Adrenal gland (tissue), 12 donors: ENCODE results near the gene TMEM132C. TPM values are rescaled to one million over a fixed set of nuclear protein-coding genes. Genes with fewer than 3 reads are reported as not detected.
"Not testable (repeated sequence)": the region's sequence is repeated elsewhere in the genome, so short reads cannot be mapped to it uniquely, and the experiment has no call there.

ENCODE experiments used
- DNase-seq, 7 donors: peaks; one replicate each; pipeline ENCODE4 v3.0.0-alpha.2; 2019 to 2020
- H3K27ac ChIP-seq, 5 donors: fragments of 200-600 bp; sonication (generic) in 4 of 5; 1 replicate in 3 of 5; 2 replicates in 2 of 5; pipeline versions ENCODE4 v1.5.1 to v1.8.0; 2016 to 2020; ENCODE audit warnings: mild to moderate bottlenecking in 1 of 5
- H3K27me3 ChIP-seq: fragments of 200-600 bp; 2 replicates; pipeline ENCODE4 v1.8.0; 2021
- H3K36me3 ChIP-seq, 2 donors: fragments of 200-600 bp; replicated peaks in 1 of 2; 1 replicate in 1 of 2; 2 replicates in 1 of 2; pipeline versions ENCODE4 v1.5.1 to v1.8.0; 2018 to 2022
- H3K4me1 ChIP-seq, 2 donors: fragments of 200-600 bp; replicated peaks in 1 of 2; 1 replicate in 1 of 2; 2 replicates in 1 of 2; pipeline versions ENCODE4 v1.5.1 to v1.8.0; 2018 to 2021
- H3K4me3 ChIP-seq, 4 donors: fragments of 200-600 bp; sonication (generic) in 3 of 4; one replicate each; pipeline ENCODE4 v1.5.1; 2016 to 2018
- H3K9me3 ChIP-seq, 3 donors: fragments of 200-600 bp; sonication (generic) in 1 of 3; replicated peaks in 1 of 3; 1 replicate in 2 of 3; 2 replicates in 1 of 3; pipeline versions ENCODE4 v1.5.1 to v1.8.0; 2016 to 2021
- POLR2A ChIP-seq, 2 donors: fragments of 450-650 bp; IDR thresholded peaks; one replicate each; pipeline ENCODE4 v1.6.1; 2017; ENCODE audit warnings: antibody characterized with exemption in 2 of 2, mild to moderate bottlenecking in 2 of 2, moderate library complexity in 1 of 2
- WGBS, 4 donors: extraction: QIAGEN DNeasy Blood & Tissue Kit in 2 of 4; methylation state at CpG; one replicate each; pipeline versions ENCODE4 v1.1.5 to v1.1.7; 2013 to 2017; 5-methylcytosine and 5-hydroxymethylcytosine counted together
- intact Hi-C, 2 donors: fragments of 100-400 bp; cut with DNase I; formaldehyde crosslinking; loops; one replicate each; pipeline versions ENCODE4 v1.14.1 to v1.15.0; 2022 to 2023
- polyA plus RNA-seq, 3 donors: library from polyadenylated mRNA; stranded (reverse); fragments of 200-250 nt in 2 of 3; fragments of 350-450 nt in 1 of 3; fragmentation: Illumina TruSeq in 1 of 3; extraction: RNeasy Lipid Tissue Mini Kit (QIAGEN cat#74804) in 1 of 3; gene quantifications; one replicate each; pipeline ENCODE4 v1.2.3, GENCODE V29; 2013 to 2014
- total RNA-seq, 9 donors: library from RNA; depleted of rRNA in 4 of 9; stranded (reverse); fragments of >200 nt in 4 of 9; fragments of 120-200 nt in 1 of 9; fragmentation: NEBNext Ultra II Directional in 1 of 9; extraction: Animal tissue kit (Norgen Biotek cat#: 25700) in 1 of 9; gene quantifications; one replicate each; pipeline versions ENCODE4 v1.1.0 to v1.2.4, GENCODE V29; 2013 to 2023
- TF ChIP-seq, protein P1 (sequence below), 6 experiments: fragments of 450-650 bp in 4 of 6; fragments of 200-600 bp in 2 of 6; sonication (generic) in 1 of 6; IDR thresholded peaks; 1 replicate in 5 of 6; 2 replicates in 1 of 6; pipeline versions ENCODE4 v1.5.1 to v1.8.0; 2016 to 2021; ENCODE audit warnings: antibody characterized with exemption in 6 of 6, mild to moderate bottlenecking in 2 of 6, moderate library complexity in 1 of 6
- donor health status: healthy with polysubstance abuse.
- donor health status: Bipolar disorder and iron deficiency.
- donor health status: DM: yes; HTN: yes; CAD: no.
- donor health status: DM: no; HTN: no; CAD: no.
- donor health status: DM: no; HTN: no; CAD: no.
- donor health status: DM: yes; HTN: yes; CAD: no.

Gene TMEM132C
- total and polyA plus RNA-seq, 12 donors, result 1.2 to 4.2 (median 2.5) TPM

DNA sequence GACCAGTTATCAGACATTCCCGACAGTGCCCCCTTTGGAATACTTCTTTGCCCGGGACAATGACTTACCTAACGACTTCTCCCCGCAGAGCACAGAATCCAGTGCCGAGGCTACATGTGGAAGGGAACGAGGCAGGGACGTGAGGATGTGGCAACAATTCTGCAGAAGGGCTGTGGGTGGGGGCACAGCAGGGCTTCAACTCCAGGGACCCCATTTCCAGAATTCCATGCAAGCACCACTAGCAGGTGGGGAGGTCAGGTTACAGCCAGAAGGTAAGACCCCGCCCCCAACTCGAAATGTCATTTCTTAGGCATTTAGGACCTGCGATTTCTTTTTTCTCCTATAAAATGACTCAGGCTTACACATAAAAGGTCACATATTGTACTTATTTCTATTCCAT lies 207.9 kb downstream of the TMEM132C start:
- no peak for DNase-seq
- WGBS, 4 donors, result 71 to 74% (median 74%) methylated on average over 6 to 10 of the region's 10 CpGs
- H3K27me3 ChIP-seq, result no peaks in the 10 kb centered on the region
- H3K9me3 ChIP-seq, result no peaks in the 10 kb centered on the region
- H3K36me3 ChIP-seq, result no peaks in the 10 kb centered on the region
- H3K4me1 ChIP-seq, result no peaks in the 10 kb centered on the region
- H3K4me3 ChIP-seq, result no peak overlapping the region
- no peak overlapping the region for H3K27ac ChIP-seq
- TF ChIP-seq, protein P1, sequence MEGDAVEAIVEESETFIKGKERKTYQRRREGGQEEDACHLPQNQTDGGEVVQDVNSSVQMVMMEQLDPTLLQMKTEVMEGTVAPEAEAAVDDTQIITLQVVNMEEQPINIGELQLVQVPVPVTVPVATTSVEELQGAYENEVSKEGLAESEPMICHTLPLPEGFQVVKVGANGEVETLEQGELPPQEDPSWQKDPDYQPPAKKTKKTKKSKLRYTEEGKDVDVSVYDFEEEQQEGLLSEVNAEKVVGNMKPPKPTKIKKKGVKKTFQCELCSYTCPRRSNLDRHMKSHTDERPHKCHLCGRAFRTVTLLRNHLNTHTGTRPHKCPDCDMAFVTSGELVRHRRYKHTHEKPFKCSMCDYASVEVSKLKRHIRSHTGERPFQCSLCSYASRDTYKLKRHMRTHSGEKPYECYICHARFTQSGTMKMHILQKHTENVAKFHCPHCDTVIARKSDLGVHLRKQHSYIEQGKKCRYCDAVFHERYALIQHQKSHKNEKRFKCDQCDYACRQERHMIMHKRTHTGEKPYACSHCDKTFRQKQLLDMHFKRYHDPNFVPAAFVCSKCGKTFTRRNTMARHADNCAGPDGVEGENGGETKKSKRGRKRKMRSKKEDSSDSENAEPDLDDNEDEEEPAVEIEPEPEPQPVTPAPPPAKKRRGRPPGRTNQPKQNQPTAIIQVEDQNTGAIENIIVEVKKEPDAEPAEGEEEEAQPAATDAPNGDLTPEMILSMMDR (IDR thresholded peaks at IDR 0.05), result no peak
- no peak for TF ChIP-seq POLR2A (IDR thresholded peaks at IDR 0.05)
- intact Hi-C loops, result no loop called here

- no peak overlapping the region for H3K4me3 ChIP-seq
- intact Hi-C loops, result no loop called here
- no peaks in the 10 kb centered on the region for H3K36me3 ChIP-seq
- no peak for DNase-seq
- H3K27ac ChIP-seq, result no peak overlapping the region
- H3K9me3 ChIP-seq, result no peaks in the 10 kb centered on the region
- H3K27me3 ChIP-seq, result no peaks in the 10 kb centered on the region
- TF ChIP-seq, protein P1 (IDR thresholded peaks at IDR 0.05), result no peak
- no peak for TF ChIP-seq POLR2A (IDR thresholded peaks at IDR 0.05)
- 37 to 49% (median 43%) methylated on average over 7 of the region's 7 CpGs for WGBS, 4 donors
- no peaks in the 10 kb centered on the region for H3K4me1 ChIP-seq
Observed at GRCh38 chr12:128476266-128476665, 209.3 kb downstream of the TMEM132C start.

DNA sequence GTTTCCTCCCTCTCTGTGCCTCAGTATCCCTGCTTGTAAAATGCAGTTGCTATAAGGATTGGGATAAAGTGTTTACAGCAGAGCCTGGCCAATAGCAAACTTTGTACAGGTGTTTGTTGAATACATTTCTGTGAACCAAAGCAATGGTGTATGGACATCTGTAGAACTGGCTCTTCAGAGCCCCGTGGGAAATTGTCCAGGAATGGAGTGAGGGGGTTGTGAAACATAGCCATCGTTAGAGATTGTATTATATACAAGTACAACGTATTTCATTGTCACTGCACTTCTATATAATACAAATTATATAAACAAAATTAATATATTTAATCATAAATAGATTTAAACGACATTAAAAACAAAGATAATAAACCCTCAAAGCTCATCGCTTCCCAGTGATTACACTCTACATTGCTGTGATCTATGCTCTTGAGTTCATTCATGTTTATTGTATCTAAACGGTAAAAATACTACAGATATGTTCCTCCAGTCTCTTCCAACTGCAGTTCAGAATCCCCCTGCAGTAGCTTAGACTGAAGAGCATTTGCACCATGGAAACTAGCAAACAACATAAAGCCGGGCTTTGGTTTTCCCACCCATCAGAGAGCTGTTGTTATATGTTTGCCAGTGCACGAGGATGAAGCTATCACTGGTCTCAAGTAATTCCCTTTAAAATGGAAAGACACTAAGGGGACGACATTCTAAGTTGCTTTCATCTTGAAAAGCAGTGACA lies 216.7 kb downstream of the TMEM132C start:
- Histone ChIP-seq H3K27me3 (no peaks in the 10 kb centered on the region), H3K4me1 (no peaks in the 10 kb centered on the region), H3K36me3 (no peaks in the 10 kb centered on the region), H3K27ac (no peak overlapping the region), H3K9me3 (no peaks in the 10 kb centered on the region), H3K4me3 (no peak overlapping the region)
- DNase-seq, result no peak
- 58 to 71% (median 69%) methylated on average over 9 of the region's 9 CpGs for WGBS, 4 donors
- TF ChIP-seq, protein P1 (IDR thresholded peaks at IDR 0.05), result no peak
- TF ChIP-seq POLR2A (IDR thresholded peaks at IDR 0.05), result no peak
- intact Hi-C loops, result no loop called here

DNA sequence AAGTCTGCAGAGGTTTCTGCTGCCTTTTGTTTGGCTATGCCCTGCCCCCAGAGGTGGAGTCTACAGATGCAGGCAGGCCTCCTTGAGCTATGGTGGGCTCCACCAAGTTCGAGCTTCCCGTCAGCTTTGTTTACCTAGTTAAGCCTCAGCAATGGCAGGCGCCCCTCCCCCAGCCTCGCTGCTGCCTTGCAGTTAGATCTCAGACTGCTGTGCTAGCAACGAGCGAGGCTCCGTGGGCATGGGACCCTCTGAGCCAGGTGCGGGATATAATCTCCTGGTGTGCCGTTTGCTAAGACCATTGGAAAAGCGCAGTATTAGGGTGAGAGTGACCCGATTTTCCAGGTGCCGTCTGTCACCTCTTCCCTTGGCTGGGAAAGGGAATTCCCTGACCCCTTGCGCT lies 230.4 kb downstream of the TMEM132C start:
- intact Hi-C loops, H3K9me3 ChIP-seq, H3K4me3 ChIP-seq, H3K36me3 ChIP-seq, H3K27me3 ChIP-seq, H3K27ac ChIP-seq, H3K4me1 ChIP-seq: not testable (repeated sequence)
- 73 to 90% (median 85%) methylated on average over 5 to 13 of the region's 13 CpGs for WGBS, 4 donors
- DNase-seq, result peak in 1 of 7 donors; percentile 33

DNA sequence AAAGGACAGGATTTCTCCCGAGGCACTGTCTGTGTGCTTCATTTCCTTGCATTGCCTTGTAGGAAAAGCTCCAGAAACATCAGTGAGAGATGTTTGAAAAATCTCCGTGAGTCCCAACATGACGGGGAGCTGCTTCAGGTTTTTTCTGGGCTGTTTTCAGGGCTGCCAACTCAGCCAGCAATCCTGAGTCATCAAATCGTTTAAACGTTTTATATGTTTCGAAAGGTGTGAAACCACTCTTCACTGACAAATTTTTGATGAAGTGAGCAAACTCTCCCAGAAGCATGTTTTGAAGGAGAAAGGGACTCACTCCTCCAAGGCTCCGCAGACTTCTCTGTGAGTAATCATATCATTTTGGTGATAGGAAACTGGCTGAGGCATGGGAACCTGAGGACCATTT lies 240.5 kb downstream of the TMEM132C start:
- TF ChIP-seq POLR2A (IDR thresholded peaks at IDR 0.05), result no peak
- TF ChIP-seq, protein P1 (IDR thresholded peaks at IDR 0.05), result no peak
- H3K9me3 ChIP-seq, result no peaks in the 10 kb centered on the region
- H3K4me1 ChIP-seq, result no peaks in the 10 kb centered on the region
- intact Hi-C loops, result no loop called here
- no peak overlapping the region for H3K4me3 ChIP-seq
- H3K27me3 ChIP-seq, result no peaks in the 10 kb centered on the region
- no peak overlapping the region for H3K27ac ChIP-seq
- no peaks in the 10 kb centered on the region for H3K36me3 ChIP-seq
- WGBS, 4 donors, result 73 to 80% (median 77%) methylated on average over 7 of the region's 7 CpGs
- no peak for DNase-seq
